Measurements from ENCODE around the gene LILRA6.
A peak's percentile ranks its signal among the peaks of the same experiment; 100 is the strongest.
"Not testable (repeated sequence)": the region's sequence is repeated elsewhere in the genome, so short reads cannot be mapped to it uniquely, and the experiment has no call there.

LILRA6 gene

DNA sequence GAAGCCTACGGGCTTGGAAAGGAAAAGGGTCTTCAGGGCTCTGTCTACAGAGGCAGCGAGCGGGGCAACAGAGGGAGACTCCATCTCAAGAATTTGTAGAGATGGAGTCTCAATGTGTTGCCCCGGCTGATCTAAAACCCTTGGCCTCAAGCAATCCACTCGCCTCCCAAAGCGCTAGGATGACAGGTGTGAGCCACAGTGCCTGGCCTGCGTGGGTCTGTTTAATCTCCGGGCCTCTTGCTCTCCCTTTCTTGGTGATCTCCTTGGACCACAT lies 33.9 kb downstream of the LILRA6 start:
- Histone ChIP-seq H3K36me3 (peaks cover 41% of the 10 kb centered on the region), H3K9me3 (no peaks in the 10 kb centered on the region), H3K27me3 (no peaks in the 10 kb centered on the region), H3K4me1 (ENCODE audit: control insufficient read depth in 1 of 2, insufficient read depth in 1 of 2, low read depth in 1 of 2, low read length in 1 of 2) (peaks cover 93 to 95% of the 10 kb centered on the region in 2 experiments), H3K4me3 (ENCODE audit: low read depth in 1 of 2, low read length in 1 of 2) (peak overlapping the region; percentile 59 to 87), H3K27ac (peak overlapping the region; percentile 93)
- TF ChIP-seq, protein P1, sequence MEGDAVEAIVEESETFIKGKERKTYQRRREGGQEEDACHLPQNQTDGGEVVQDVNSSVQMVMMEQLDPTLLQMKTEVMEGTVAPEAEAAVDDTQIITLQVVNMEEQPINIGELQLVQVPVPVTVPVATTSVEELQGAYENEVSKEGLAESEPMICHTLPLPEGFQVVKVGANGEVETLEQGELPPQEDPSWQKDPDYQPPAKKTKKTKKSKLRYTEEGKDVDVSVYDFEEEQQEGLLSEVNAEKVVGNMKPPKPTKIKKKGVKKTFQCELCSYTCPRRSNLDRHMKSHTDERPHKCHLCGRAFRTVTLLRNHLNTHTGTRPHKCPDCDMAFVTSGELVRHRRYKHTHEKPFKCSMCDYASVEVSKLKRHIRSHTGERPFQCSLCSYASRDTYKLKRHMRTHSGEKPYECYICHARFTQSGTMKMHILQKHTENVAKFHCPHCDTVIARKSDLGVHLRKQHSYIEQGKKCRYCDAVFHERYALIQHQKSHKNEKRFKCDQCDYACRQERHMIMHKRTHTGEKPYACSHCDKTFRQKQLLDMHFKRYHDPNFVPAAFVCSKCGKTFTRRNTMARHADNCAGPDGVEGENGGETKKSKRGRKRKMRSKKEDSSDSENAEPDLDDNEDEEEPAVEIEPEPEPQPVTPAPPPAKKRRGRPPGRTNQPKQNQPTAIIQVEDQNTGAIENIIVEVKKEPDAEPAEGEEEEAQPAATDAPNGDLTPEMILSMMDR (IDR thresholded peaks at IDR 0.05), result no peak

DNA sequence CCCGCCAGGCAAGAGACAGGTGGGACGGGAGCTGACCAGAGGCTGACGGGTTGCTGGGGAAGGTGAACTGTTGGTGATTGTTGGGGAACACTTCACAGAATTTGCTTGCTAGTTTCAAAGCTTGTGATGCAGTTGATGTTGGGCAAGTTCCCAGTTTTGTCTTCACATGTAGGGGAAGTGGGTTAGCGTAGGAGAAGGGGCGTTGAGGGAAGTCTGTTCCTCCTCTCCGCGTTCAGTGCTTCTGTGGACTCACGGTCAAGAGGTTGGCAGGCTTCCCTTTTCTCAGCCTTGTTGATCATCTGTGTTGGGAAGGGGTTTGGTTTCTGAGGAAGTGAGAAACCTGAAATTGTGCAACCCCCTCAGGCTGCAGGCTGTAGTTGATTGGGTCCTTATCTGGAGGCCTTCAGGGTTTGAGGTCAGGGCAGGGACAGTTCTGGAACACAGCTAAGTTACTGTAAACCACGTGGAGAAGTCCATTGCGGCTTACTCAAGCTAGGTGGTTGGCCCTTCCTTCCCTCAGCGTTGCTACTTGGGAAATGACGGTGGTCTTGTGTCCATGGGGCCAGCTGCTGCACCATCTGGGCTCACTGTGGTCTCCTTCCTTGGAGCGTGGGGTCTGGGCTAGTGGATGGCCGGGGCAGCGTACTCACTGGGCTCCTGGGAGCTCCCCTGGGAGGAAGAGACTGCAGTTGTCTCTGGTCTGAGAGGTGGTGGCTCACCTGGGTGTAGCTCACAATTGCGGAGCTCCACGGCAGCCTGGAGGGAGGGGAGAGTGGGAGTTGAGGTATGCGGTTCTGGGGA lies 34.4 kb downstream of the LILRA6 start:
- Histone ChIP-seq H3K4me1 (ENCODE audit: control insufficient read depth in 1 of 2, insufficient read depth in 1 of 2, low read depth in 1 of 2, low read length in 1 of 2) (peaks cover 93 to 95% of the 10 kb centered on the region in 2 experiments), H3K27me3 (no peaks in the 10 kb centered on the region), H3K36me3 (peaks cover 46% of the 10 kb centered on the region), H3K4me3 (ENCODE audit: low read depth in 1 of 2, low read length in 1 of 2) (peak overlapping the region; percentile 59 to 87), H3K27ac (peak overlapping the region; percentile 93), H3K9me3 (no peaks in the 10 kb centered on the region)
- TF ChIP-seq, protein P1 (IDR thresholded peaks at IDR 0.05), result peak; percentile 12

DNA sequence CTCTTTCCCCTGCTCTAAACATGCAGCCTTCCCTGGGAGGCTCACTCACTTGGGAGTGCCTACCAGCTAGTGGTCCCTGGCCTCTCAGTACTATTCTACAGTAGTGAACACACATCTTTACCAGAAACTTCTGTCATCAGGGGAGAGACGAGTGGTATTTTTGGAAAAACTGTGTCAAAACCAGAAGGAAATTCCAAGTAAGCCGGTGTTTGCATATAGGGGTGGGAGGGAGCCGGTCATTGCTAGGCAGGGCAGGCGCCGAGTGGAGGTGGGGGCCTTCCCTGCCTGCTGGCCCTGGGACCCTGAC lies 35.0 kb downstream of the LILRA6 start:
- H3K27ac ChIP-seq, result peak overlapping the region; percentile 93
- H3K36me3 ChIP-seq, result peaks cover 52% of the 10 kb centered on the region
- H3K9me3 ChIP-seq, result no peaks in the 10 kb centered on the region
- H3K27me3 ChIP-seq, result no peaks in the 10 kb centered on the region
- peak overlapping the region; percentile 59 to 87 for H3K4me3 ChIP-seq (ENCODE audit: low read depth in 1 of 2, low read length in 1 of 2)
- H3K4me1 ChIP-seq (ENCODE audit: control insufficient read depth in 1 of 2, insufficient read depth in 1 of 2, low read depth in 1 of 2, low read length in 1 of 2), result peaks cover 93 to 95% of the 10 kb centered on the region in 2 experiments
- TF ChIP-seq, protein P1 (IDR thresholded peaks at IDR 0.05), result no peak

DNA sequence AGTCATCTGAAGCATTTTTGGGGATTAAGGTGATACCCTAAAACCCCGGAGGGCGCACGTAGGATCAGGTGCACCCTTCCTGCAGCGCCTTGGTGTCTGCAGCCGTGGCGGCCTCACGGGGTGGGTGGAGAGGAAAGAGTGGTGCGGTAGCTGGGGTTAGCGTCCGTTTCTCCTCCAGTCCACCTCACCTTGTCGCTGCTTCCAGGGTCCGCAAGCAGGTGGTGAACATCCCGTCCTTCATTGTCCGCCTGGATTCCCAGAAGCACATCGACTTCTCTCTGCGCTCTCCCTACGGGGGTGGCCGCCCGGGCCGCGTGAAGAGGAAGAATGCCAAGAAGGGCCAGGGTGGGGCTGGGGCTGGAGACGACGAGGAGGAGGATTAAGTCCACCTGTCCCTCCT lies 35.4 kb downstream of the LILRA6 start:
- Histone ChIP-seq H3K4me1 (ENCODE audit: control insufficient read depth in 1 of 2, insufficient read depth in 1 of 2, low read depth in 1 of 2, low read length in 1 of 2) (peaks cover 94 to 95% of the 10 kb centered on the region in 2 experiments), H3K27ac (peak overlapping the region; percentile 93), H3K36me3 (peaks cover 56% of the 10 kb centered on the region), H3K4me3 (ENCODE audit: low read depth in 1 of 2, low read length in 1 of 2) (peak overlapping the region; percentile 59 to 87)
- not testable (repeated sequence) for H3K9me3 ChIP-seq, H3K27me3 ChIP-seq

DNA sequence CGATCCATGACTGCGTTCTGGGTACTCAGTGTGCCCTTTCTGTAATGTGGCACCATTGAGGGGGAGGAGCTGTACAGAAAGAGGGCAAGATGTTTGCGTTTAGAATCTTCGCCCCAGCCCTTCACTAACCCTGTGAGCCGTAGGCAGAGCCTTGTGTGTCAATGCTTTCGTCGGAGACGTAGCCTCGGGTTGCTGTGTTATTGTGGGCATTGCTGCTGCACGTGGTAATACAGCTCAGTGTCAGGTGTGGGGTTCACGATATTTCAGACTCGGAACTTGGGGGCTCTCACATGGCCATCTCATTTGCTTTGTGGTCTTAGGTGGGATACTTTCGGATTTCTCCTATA lies 35.8 kb downstream of the LILRA6 start:
- peak overlapping the region; percentile 59 to 87 for H3K4me3 ChIP-seq (ENCODE audit: low read depth in 1 of 2, low read length in 1 of 2)
- H3K4me1 ChIP-seq (ENCODE audit: control insufficient read depth in 1 of 2, insufficient read depth in 1 of 2, low read depth in 1 of 2, low read length in 1 of 2), result peaks cover 95 to 98% of the 10 kb centered on the region in 2 experiments
- no peaks in the 10 kb centered on the region for H3K27me3 ChIP-seq
- no peaks in the 10 kb centered on the region for H3K9me3 ChIP-seq
- peak overlapping the region; percentile 93 for H3K27ac ChIP-seq
- TF ChIP-seq, protein P1 (IDR thresholded peaks at IDR 0.05), result no peak
- H3K36me3 ChIP-seq, result peaks cover 60% of the 10 kb centered on the region

DNA sequence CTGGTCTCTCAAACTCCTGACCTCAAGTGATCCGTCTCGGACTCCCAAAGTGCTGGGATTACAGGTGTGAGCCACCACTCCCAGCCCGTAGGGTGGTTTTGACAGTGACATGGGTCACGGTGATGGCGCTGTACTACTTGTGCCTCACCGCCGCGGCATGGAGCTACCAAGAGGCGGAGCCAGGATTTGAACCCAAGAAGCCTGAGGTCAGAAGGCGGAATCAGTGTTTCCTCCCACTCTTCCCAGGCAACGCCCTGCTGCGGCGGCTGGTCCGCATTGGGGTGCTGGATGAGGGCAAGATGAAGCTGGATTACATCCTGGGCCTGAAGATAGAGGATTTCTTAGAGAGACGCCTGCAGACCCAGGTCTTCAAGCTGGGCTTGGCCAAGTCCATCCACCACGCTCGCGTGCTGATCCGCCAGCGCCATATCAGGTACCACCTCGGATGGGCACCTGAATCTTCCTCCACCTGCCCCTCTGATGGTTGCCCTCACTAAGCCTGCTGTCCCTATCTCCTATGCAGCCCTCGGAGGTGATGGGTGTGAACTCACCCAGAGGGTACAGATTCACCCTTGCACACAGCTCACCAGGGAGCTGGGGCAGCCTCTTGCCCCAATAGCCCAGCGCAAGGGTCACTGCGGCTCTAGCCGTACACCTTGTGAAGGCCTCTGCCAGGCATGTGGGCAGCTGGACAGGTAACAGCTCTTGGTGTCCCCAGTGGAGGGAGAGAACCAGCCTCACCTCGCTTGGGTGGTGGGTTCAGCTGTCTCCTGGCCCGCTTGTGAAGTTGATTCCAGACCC lies 36.4 kb downstream of the LILRA6 start:
- Histone ChIP-seq H3K36me3 (peaks cover 66% of the 10 kb centered on the region), H3K4me3 (ENCODE audit: low read depth in 1 of 2, low read length in 1 of 2) (peak overlapping the region; percentile 59 to 87), H3K27ac (peak overlapping the region; percentile 93), H3K9me3 (no peaks in the 10 kb centered on the region), H3K27me3 (no peaks in the 10 kb centered on the region), H3K4me1 (ENCODE audit: control insufficient read depth in 1 of 2, insufficient read depth in 1 of 2, low read depth in 1 of 2, low read length in 1 of 2) (peaks cover 97 to 99% of the 10 kb centered on the region in 2 experiments)
- TF ChIP-seq, protein P1 (IDR thresholded peaks at IDR 0.05), result no peak
